Fibroblast of skin of back (primary cell): ENCODE results near the gene OR2V2.
"Not testable (repeated sequence)": the region's sequence is repeated elsewhere in the genome, so short reads cannot be mapped to it uniquely, and the experiment has no call there.

Experiments
- DNase-seq: peaks from one replicate; pipeline ENCODE4 v3.0.0-alpha.2; 2013

OR2V2 gene

GRCh38 chr5:181170237-181170825 lies 22.9 kb downstream of the OR2V2 start:
- no peak for DNase-seq

- DNase-seq, result no peak
Observed at GRCh38 chr5:181170996-181171395, 23.6 kb downstream of the OR2V2 start.

GRCh38 chr5:181171782-181172181 lies 24.4 kb downstream of the OR2V2 start:
- DNase-seq, result no peak

- no peak for DNase-seq
Observed at GRCh38 chr5:181173027-181173419, 25.6 kb downstream of the OR2V2 start.

- DNase-seq, result peak; percentile 63
Observed at GRCh38 chr5:181173420-181174342, 26.3 kb downstream of the OR2V2 start.

GRCh38 chr5:181176254-181176952 lies 29.0 kb downstream of the OR2V2 start:
- DNase-seq, result no peak

GRCh38 chr5:181177559-181177958 lies 30.2 kb downstream of the OR2V2 start:
- not testable (repeated sequence) for DNase-seq

- peak; percentile 65 for DNase-seq
Observed at GRCh38 chr5:181181650-181182565, 34.5 kb downstream of the OR2V2 start.

- no peak for DNase-seq
Observed at GRCh38 chr5:181182651-181183050, 35.3 kb downstream of the OR2V2 start.

GRCh38 chr5:181184845-181185216 lies 37.4 kb downstream of the OR2V2 start:
- no peak for DNase-seq

GRCh38 chr5:181185560-181185959 lies 38.2 kb downstream of the OR2V2 start:
- DNase-seq, result no peak

GRCh38 chr5:181186022-181186421 lies 38.6 kb downstream of the OR2V2 start:
- no peak for DNase-seq

- peak; percentile 36 for DNase-seq
Observed at GRCh38 chr5:181186986-181187499, 39.7 kb downstream of the OR2V2 start.

GRCh38 chr5:181187500-181188213 lies 40.3 kb downstream of the OR2V2 start:
- peak; percentile 82 for DNase-seq

GRCh38 chr5:181188700-181189362 lies 41.4 kb downstream of the OR2V2 start:
- peak; percentile 73 for DNase-seq

GRCh38 chr5:181189363-181189961 lies 42.1 kb downstream of the OR2V2 start:
- DNase-seq, result peak; percentile 27

- DNase-seq, result no peak
Observed at GRCh38 chr5:181189962-181190710, 42.8 kb downstream of the OR2V2 start.

GRCh38 chr5:181190711-181191525 lies 43.5 kb downstream of the OR2V2 start:
- peak; percentile 35 for DNase-seq
